ENCODE results near the gene GPR39. TPM values are rescaled to one million over a fixed set of nuclear protein-coding genes. Genes with fewer than 3 reads are reported as not detected.

The GPR39 gene
- total RNA-seq, 1 donor from 2014 or later: 0.20 TPM

- TF ChIP-seq CTCF (IDR thresholded peaks at IDR 0.05): no peak
- Mint-ChIP-seq H3K36me3 (ENCODE audit: low read depth) (peaks cover 2% of the 10 kb centered on the region), H3K9me3 (ENCODE audit: low read depth) (no peaks in the 10 kb centered on the region), H3K4me1 (ENCODE audit: low read depth) (no peaks in the 10 kb centered on the region), H3K27ac (ENCODE audit: unreplicated experiment) (no peak overlapping the region), H3K4me3 (ENCODE audit: unreplicated experiment) (no peak overlapping the region), H3K27me3 (ENCODE audit: low read depth) (peaks cover 52% of the 10 kb centered on the region)
- DNase-seq (ENCODE audit: low spot score): no peak
Observed at GRCh38 chr2:132400169-132400900, 16.3 kb upstream of the GPR39 start.

GRCh38 chr2:132400901-132401240, 15.7 kb upstream of the GPR39 start:
- no peaks in the 10 kb centered on the region for H3K4me1 Mint-ChIP-seq (ENCODE audit: low read depth)
- no peak for TF ChIP-seq CTCF (IDR thresholded peaks at IDR 0.05)
- peaks cover 2% of the 10 kb centered on the region for H3K36me3 Mint-ChIP-seq (ENCODE audit: low read depth)
- DNase-seq (ENCODE audit: low spot score): no peak
- peaks cover under 1% of the 10 kb centered on the region for H3K9me3 Mint-ChIP-seq (ENCODE audit: low read depth)
- H3K4me3 Mint-ChIP-seq (ENCODE audit: unreplicated experiment): no peak overlapping the region
- peaks cover 56% of the 10 kb centered on the region for H3K27me3 Mint-ChIP-seq (ENCODE audit: low read depth)
- H3K27ac Mint-ChIP-seq (ENCODE audit: unreplicated experiment): no peak overlapping the region

GRCh38 chr2:132401326-132401725, 15.3 kb upstream of the GPR39 start:
- peaks cover 5% of the 10 kb centered on the region for H3K9me3 Mint-ChIP-seq (ENCODE audit: low read depth)
- peaks cover 2% of the 10 kb centered on the region for H3K36me3 Mint-ChIP-seq (ENCODE audit: low read depth)
- no peaks in the 10 kb centered on the region for H3K4me1 Mint-ChIP-seq (ENCODE audit: low read depth)
- H3K4me3 Mint-ChIP-seq (ENCODE audit: unreplicated experiment): no peak overlapping the region
- DNase-seq (ENCODE audit: low spot score): no peak
- peaks cover 57% of the 10 kb centered on the region for H3K27me3 Mint-ChIP-seq (ENCODE audit: low read depth)
- no peak overlapping the region for H3K27ac Mint-ChIP-seq (ENCODE audit: unreplicated experiment)
- no peak for TF ChIP-seq CTCF (IDR thresholded peaks at IDR 0.05)

- Mint-ChIP-seq H3K27me3 (ENCODE audit: low read depth) (peaks cover 55% of the 10 kb centered on the region), H3K9me3 (ENCODE audit: low read depth) (peaks cover 5% of the 10 kb centered on the region), H3K4me1 (ENCODE audit: low read depth) (no peaks in the 10 kb centered on the region), H3K36me3 (ENCODE audit: low read depth) (peaks cover 2% of the 10 kb centered on the region), H3K4me3 (ENCODE audit: unreplicated experiment) (no peak overlapping the region), H3K27ac (ENCODE audit: unreplicated experiment) (no peak overlapping the region)
- no peak for DNase-seq (ENCODE audit: low spot score)
- TF ChIP-seq CTCF (IDR thresholded peaks at IDR 0.05): no peak
Observed at GRCh38 chr2:132403146-132403545, 13.5 kb upstream of the GPR39 start.

- peaks cover 57% of the 10 kb centered on the region for H3K27me3 Mint-ChIP-seq (ENCODE audit: low read depth)
- H3K4me1 Mint-ChIP-seq (ENCODE audit: low read depth): no peaks in the 10 kb centered on the region
- no peak for DNase-seq (ENCODE audit: low spot score)
- no peak overlapping the region for H3K27ac Mint-ChIP-seq (ENCODE audit: unreplicated experiment)
- H3K36me3 Mint-ChIP-seq (ENCODE audit: low read depth): peaks cover 2% of the 10 kb centered on the region
- peaks cover 5% of the 10 kb centered on the region for H3K9me3 Mint-ChIP-seq (ENCODE audit: low read depth)
- H3K4me3 Mint-ChIP-seq (ENCODE audit: unreplicated experiment): no peak overlapping the region
- TF ChIP-seq CTCF (IDR thresholded peaks at IDR 0.05): no peak
Observed at GRCh38 chr2:132404056-132404455, 12.5 kb upstream of the GPR39 start.
